H1 (cell line): ENCODE measurements around the gene PCDHGA11. TPM values are rescaled to one million over a fixed set of nuclear protein-coding genes. Genes with fewer than 3 reads are reported as not detected.

Source experiments
- GABPA ChIP-seq: IDR thresholded peaks from 2 replicates; pipeline ENCODE4 v1.6.1; 2011; ENCODE audit warnings: mild to moderate bottlenecking, low read length, moderate library complexity, borderline replicate concordance; ENCODE audit not compliant: insufficient read depth
- HDAC2 ChIP-seq, 2 experiments: fragments of 300-600 bp in 1 of 2; sonication (generic) in 1 of 2; IDR thresholded peaks; 2 replicates each; pipeline ENCODE4 v1.6.1; 2011 to 2012; ENCODE audit warnings: low read depth in 2 of 2, low read length in 2 of 2, mild to moderate bottlenecking in 2 of 2, moderate library complexity in 2 of 2, borderline replicate concordance in 1 of 2, inconsistent platforms in 1 of 2
- KDM5A ChIP-seq: fragments of 200-600 bp; IDR thresholded peaks from 2 replicates; pipeline ENCODE4 v1.7.1; 2012; ENCODE audit warnings: mild to moderate bottlenecking, low read length, inconsistent platforms, mixed read lengths
- SAP30 ChIP-seq: fragments of 300-600 bp; sonication (generic); IDR thresholded peaks from 2 replicates; pipeline ENCODE4 v1.7.1; 2012; ENCODE audit warnings: low read length, moderate library complexity, mild to moderate bottlenecking, inconsistent platforms; ENCODE audit not compliant: insufficient read depth, insufficient replicate concordance
- SIN3A ChIP-seq, 2 experiments: IDR thresholded peaks in 1 of 2; conservative IDR thresholded peaks in 1 of 2; 2 replicates each; pipeline ENCODE4 v1.6.1; 2011 to 2012; ENCODE audit warnings: low read length in 2 of 2, improper control_type of control experiment in 1 of 2, low read depth in 1 of 2, mild to moderate bottlenecking in 1 of 2
- TBP ChIP-seq: IDR thresholded peaks from 2 replicates; pipeline ENCODE4 v1.6.1; 2011; ENCODE audit warnings: low read depth, low read length, improper control_type of control experiment
- polyA plus RNA-seq, 7 experiments: library from polyadenylated mRNA; depleted of rRNA in 3 of 7; stranded (reverse) in 5 of 7; unstranded in 2 of 7; fragments of >200 nt in 5 of 7; fragments of 200-250 nt in 2 of 7; gene quantifications; 1 replicate in 5 of 7; 2 replicates in 1 of 7; 4 replicates in 1 of 7; pipeline versions ENCODE4 v1.2.1 to v1.2.3, GENCODE V29; 2011 to 2013; ENCODE audit warnings: missing spikeins in 2 of 7, mixed read lengths in 2 of 7
- total RNA-seq: library from RNA; stranded (reverse); fragmentation: NEBNext Ultra II Directional; extraction: Animal tissue kit (Norgen Biotek cat#: 25700); gene quantifications from 2 replicates; pipeline ENCODE4 v1.2.1, GENCODE V29; 2021
- TF ChIP-seq, protein P1 (sequence below): fragments of 300-600 bp; sonication (generic); IDR thresholded peaks from 2 replicates; pipeline ENCODE4 v1.7.1; 2012; ENCODE audit warnings: low read length, moderate library complexity, mild to moderate bottlenecking, inconsistent platforms; ENCODE audit not compliant: insufficient replicate concordance
- TF ChIP-seq, protein P2 (sequence below), 3 experiments: IDR thresholded peaks; 1 replicate in 2 of 3; 2 replicates in 1 of 3; pipeline versions ENCODE4 v1.5.1 to v1.6.1; 2011; ENCODE audit warnings: low read length in 3 of 3, mild to moderate bottlenecking in 3 of 3, inconsistent platforms in 2 of 3, low read depth in 1 of 3, moderate library complexity in 1 of 3; ENCODE audit not compliant: insufficient read depth in 1 of 3; ENCODE audit errors: control extremely low read depth in 1 of 3

Gene PCDHGA11
- total and polyA plus RNA-seq, 2 of the 8 experiments (the other 6 are each of a cell fraction or from before 2014, with no cell fraction given), result 2.2 to 8.2 TPM

DNA sequence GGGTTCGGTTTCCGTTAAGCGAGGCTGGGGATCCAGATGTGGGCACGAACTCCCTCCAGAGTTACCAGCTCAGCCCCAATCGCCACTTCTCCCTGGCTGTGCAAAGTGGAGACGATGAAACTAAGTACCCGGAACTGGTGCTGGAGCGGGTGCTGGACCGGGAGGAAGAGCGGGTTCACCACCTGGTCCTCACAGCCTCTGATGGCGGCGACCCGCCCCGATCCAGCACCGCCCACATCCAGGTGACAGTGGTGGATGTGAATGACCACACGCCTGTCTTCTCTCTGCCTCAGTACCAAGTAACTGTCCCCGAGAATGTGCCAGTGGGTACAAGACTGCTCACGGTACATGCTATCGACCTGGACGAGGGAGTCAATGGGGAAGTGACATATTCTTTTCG, 37.5 kb upstream of the PCDHGA11 start (continued):
- TF ChIP-seq, protein P1, sequence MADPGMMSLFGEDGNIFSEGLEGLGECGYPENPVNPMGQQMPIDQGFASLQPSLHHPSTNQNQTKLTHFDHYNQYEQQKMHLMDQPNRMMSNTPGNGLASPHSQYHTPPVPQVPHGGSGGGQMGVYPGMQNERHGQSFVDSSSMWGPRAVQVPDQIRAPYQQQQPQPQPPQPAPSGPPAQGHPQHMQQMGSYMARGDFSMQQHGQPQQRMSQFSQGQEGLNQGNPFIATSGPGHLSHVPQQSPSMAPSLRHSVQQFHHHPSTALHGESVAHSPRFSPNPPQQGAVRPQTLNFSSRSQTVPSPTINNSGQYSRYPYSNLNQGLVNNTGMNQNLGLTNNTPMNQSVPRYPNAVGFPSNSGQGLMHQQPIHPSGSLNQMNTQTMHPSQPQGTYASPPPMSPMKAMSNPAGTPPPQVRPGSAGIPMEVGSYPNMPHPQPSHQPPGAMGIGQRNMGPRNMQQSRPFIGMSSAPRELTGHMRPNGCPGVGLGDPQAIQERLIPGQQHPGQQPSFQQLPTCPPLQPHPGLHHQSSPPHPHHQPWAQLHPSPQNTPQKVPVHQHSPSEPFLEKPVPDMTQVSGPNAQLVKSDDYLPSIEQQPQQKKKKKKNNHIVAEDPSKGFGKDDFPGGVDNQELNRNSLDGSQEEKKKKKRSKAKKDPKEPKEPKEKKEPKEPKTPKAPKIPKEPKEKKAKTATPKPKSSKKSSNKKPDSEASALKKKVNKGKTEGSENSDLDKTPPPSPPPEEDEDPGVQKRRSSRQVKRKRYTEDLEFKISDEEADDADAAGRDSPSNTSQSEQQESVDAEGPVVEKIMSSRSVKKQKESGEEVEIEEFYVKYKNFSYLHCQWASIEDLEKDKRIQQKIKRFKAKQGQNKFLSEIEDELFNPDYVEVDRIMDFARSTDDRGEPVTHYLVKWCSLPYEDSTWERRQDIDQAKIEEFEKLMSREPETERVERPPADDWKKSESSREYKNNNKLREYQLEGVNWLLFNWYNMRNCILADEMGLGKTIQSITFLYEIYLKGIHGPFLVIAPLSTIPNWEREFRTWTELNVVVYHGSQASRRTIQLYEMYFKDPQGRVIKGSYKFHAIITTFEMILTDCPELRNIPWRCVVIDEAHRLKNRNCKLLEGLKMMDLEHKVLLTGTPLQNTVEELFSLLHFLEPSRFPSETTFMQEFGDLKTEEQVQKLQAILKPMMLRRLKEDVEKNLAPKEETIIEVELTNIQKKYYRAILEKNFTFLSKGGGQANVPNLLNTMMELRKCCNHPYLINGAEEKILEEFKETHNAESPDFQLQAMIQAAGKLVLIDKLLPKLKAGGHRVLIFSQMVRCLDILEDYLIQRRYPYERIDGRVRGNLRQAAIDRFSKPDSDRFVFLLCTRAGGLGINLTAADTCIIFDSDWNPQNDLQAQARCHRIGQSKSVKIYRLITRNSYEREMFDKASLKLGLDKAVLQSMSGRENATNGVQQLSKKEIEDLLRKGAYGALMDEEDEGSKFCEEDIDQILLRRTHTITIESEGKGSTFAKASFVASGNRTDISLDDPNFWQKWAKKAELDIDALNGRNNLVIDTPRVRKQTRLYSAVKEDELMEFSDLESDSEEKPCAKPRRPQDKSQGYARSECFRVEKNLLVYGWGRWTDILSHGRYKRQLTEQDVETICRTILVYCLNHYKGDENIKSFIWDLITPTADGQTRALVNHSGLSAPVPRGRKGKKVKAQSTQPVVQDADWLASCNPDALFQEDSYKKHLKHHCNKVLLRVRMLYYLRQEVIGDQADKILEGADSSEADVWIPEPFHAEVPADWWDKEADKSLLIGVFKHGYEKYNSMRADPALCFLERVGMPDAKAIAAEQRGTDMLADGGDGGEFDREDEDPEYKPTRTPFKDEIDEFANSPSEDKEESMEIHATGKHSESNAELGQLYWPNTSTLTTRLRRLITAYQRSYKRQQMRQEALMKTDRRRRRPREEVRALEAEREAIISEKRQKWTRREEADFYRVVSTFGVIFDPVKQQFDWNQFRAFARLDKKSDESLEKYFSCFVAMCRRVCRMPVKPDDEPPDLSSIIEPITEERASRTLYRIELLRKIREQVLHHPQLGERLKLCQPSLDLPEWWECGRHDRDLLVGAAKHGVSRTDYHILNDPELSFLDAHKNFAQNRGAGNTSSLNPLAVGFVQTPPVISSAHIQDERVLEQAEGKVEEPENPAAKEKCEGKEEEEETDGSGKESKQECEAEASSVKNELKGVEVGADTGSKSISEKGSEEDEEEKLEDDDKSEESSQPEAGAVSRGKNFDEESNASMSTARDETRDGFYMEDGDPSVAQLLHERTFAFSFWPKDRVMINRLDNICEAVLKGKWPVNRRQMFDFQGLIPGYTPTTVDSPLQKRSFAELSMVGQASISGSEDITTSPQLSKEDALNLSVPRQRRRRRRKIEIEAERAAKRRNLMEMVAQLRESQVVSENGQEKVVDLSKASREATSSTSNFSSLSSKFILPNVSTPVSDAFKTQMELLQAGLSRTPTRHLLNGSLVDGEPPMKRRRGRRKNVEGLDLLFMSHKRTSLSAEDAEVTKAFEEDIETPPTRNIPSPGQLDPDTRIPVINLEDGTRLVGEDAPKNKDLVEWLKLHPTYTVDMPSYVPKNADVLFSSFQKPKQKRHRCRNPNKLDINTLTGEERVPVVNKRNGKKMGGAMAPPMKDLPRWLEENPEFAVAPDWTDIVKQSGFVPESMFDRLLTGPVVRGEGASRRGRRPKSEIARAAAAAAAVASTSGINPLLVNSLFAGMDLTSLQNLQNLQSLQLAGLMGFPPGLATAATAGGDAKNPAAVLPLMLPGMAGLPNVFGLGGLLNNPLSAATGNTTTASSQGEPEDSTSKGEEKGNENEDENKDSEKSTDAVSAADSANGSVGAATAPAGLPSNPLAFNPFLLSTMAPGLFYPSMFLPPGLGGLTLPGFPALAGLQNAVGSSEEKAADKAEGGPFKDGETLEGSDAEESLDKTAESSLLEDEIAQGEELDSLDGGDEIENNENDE, result no peak
- TF ChIP-seq KDM5A (no peak), SAP30 (no peak), SIN3A (conservative IDR thresholded peaks at IDR 0.05 in 1 of 2, IDR thresholded peaks at IDR 0.05 in 1 of 2; ENCODE audit: low read depth in 1 of 2, low read length in 2 of 2) (no peak), GABPA (no peak), TBP (no peak), HDAC2 (IDR thresholded peaks at IDR 0.05; ENCODE audit: borderline replicate concordance in 1 of 2, low read depth in 2 of 2, low read length in 2 of 2) (no peak)
- TF ChIP-seq, protein P2, sequence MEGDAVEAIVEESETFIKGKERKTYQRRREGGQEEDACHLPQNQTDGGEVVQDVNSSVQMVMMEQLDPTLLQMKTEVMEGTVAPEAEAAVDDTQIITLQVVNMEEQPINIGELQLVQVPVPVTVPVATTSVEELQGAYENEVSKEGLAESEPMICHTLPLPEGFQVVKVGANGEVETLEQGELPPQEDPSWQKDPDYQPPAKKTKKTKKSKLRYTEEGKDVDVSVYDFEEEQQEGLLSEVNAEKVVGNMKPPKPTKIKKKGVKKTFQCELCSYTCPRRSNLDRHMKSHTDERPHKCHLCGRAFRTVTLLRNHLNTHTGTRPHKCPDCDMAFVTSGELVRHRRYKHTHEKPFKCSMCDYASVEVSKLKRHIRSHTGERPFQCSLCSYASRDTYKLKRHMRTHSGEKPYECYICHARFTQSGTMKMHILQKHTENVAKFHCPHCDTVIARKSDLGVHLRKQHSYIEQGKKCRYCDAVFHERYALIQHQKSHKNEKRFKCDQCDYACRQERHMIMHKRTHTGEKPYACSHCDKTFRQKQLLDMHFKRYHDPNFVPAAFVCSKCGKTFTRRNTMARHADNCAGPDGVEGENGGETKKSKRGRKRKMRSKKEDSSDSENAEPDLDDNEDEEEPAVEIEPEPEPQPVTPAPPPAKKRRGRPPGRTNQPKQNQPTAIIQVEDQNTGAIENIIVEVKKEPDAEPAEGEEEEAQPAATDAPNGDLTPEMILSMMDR (IDR thresholded peaks at IDR 0.05; ENCODE audit: control extremely low read depth in 1 of 3, insufficient read depth in 1 of 3, low read depth in 1 of 3, low read length in 3 of 3), result no peak
